GM23338 (cell line): ENCODE data around the gene GPC5.
"Not testable (repeated sequence)": the region's sequence is repeated elsewhere in the genome, so short reads cannot be mapped to it uniquely, and the experiment has no call there.

ENCODE experiments used
- CREB1 ChIP-seq: fragments of 250-450 bp; sonication (Bioruptor Pico); IDR thresholded peaks from 2 replicates; pipeline ENCODE4 v1.5.0; 2020; ENCODE audit warnings: low read depth, mild to moderate bottlenecking, moderate library complexity
- EZH2 ChIP-seq: fragments of 200-600 bp; sonication (generic); IDR thresholded peaks from one replicate; pipeline ENCODE4 v1.8.0; 2017; ENCODE audit warnings: antibody characterized with exemption, mild to moderate bottlenecking, low read depth; ENCODE audit not compliant: unreplicated experiment
- EZH2phosphoT487 ChIP-seq: fragments of 200-600 bp; sonication (generic); IDR thresholded peaks from one replicate; pipeline ENCODE4 v1.8.1; 2018; ENCODE audit warnings: antibody characterized with exemption; ENCODE audit not compliant: unreplicated experiment
- JUNB ChIP-seq: IDR thresholded peaks from one replicate; pipeline ENCODE4 v1.6.1; 2016; ENCODE audit warnings: antibody characterized with exemption; ENCODE audit not compliant: unreplicated experiment
- NANOG ChIP-seq: IDR thresholded peaks from 2 replicates; pipeline ENCODE4 v1.6.1; 2016; ENCODE audit warnings: antibody characterized with exemption, borderline replicate concordance
- POLR2AphosphoS5 ChIP-seq: IDR thresholded peaks from 2 replicates; pipeline ENCODE4 v1.6.1; 2016; ENCODE audit warnings: antibody characterized with exemption, low read depth
- STAT1 ChIP-seq: IDR thresholded peaks from one replicate; pipeline ENCODE4 v1.6.1; 2016; ENCODE audit warnings: antibody characterized with exemption; ENCODE audit not compliant: unreplicated experiment
- ZNF114 ChIP-seq: fragments of 250-450 bp; sonication (Bioruptor Pico); IDR thresholded peaks from 2 replicates; pipeline ENCODE4 v1.5.0; 2020; ENCODE audit warnings: mild to moderate bottlenecking, moderate library complexity
- ZNF331 ChIP-seq: fragments of 250-450 bp; sonication (Bioruptor Pico); IDR thresholded peaks from 2 replicates; pipeline ENCODE4 v1.5.0; 2020; ENCODE audit warnings: low read depth, mild to moderate bottlenecking, moderate library complexity
- TF ChIP-seq, protein P1 (sequence below), 2 experiments: fragments of 200-600 bp in 1 of 2; sonication (generic) in 1 of 2; conservative IDR thresholded peaks; 2 replicates each; pipeline versions ENCODE4 v1.5.1 to v1.6.1; 2016 to 2017; ENCODE audit warnings: antibody characterized with exemption in 2 of 2, low read depth in 2 of 2, mild to moderate bottlenecking in 2 of 2, moderate library complexity in 1 of 2
- TF ChIP-seq, protein P2 (sequence below): IDR thresholded peaks from one replicate; pipeline ENCODE4 v1.6.1; 2018; ENCODE audit warnings: antibody characterized with exemption; ENCODE audit not compliant: unreplicated experiment
- TF ChIP-seq, protein P3 (sequence below): fragments of 250-450 bp; sonication (Bioruptor Pico); IDR thresholded peaks from 2 replicates; pipeline ENCODE4 v1.5.0; 2020; ENCODE audit warnings: mild to moderate bottlenecking, moderate library complexity
- TF ChIP-seq, protein P4 (sequence below): IDR thresholded peaks from 2 replicates; pipeline ENCODE4 v1.6.1; 2016; ENCODE audit warnings: antibody characterized with exemption

DNA sequence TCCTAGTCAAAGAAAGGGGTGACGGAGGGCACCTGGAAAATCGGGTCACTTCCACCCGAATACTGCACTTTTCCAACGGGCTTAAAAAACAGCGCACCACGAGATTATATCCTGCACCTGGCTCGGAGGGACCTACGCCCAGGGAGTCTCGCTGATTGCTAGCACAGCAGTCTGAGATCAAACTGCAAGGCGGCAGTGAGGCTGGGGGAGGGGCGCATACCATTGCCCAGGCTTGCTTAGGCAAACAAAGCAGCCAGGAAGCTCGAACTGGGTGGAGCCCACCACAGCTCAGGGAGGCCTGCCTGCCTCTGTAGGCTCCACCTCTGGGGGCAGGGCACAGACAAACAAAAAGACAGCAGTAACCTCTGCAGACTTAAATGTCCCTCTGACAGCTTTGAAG, 1354.3 kb downstream of the GPC5 start:
- TF ChIP-seq, protein P1, sequence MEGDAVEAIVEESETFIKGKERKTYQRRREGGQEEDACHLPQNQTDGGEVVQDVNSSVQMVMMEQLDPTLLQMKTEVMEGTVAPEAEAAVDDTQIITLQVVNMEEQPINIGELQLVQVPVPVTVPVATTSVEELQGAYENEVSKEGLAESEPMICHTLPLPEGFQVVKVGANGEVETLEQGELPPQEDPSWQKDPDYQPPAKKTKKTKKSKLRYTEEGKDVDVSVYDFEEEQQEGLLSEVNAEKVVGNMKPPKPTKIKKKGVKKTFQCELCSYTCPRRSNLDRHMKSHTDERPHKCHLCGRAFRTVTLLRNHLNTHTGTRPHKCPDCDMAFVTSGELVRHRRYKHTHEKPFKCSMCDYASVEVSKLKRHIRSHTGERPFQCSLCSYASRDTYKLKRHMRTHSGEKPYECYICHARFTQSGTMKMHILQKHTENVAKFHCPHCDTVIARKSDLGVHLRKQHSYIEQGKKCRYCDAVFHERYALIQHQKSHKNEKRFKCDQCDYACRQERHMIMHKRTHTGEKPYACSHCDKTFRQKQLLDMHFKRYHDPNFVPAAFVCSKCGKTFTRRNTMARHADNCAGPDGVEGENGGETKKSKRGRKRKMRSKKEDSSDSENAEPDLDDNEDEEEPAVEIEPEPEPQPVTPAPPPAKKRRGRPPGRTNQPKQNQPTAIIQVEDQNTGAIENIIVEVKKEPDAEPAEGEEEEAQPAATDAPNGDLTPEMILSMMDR (conservative IDR thresholded peaks at IDR 0.05; ENCODE audit: low read depth in 2 of 2), result not testable (repeated sequence)
- TF ChIP-seq EZH2; EZH2phosphoT487; CREB1 (CRISPR knock-in tag); ZNF114 (CRISPR knock-in tag); POLR2AphosphoS5; JUNB; ZNF331 (CRISPR knock-in tag); NANOG; STAT1: not testable (repeated sequence)
- TF ChIP-seq, protein P2, sequence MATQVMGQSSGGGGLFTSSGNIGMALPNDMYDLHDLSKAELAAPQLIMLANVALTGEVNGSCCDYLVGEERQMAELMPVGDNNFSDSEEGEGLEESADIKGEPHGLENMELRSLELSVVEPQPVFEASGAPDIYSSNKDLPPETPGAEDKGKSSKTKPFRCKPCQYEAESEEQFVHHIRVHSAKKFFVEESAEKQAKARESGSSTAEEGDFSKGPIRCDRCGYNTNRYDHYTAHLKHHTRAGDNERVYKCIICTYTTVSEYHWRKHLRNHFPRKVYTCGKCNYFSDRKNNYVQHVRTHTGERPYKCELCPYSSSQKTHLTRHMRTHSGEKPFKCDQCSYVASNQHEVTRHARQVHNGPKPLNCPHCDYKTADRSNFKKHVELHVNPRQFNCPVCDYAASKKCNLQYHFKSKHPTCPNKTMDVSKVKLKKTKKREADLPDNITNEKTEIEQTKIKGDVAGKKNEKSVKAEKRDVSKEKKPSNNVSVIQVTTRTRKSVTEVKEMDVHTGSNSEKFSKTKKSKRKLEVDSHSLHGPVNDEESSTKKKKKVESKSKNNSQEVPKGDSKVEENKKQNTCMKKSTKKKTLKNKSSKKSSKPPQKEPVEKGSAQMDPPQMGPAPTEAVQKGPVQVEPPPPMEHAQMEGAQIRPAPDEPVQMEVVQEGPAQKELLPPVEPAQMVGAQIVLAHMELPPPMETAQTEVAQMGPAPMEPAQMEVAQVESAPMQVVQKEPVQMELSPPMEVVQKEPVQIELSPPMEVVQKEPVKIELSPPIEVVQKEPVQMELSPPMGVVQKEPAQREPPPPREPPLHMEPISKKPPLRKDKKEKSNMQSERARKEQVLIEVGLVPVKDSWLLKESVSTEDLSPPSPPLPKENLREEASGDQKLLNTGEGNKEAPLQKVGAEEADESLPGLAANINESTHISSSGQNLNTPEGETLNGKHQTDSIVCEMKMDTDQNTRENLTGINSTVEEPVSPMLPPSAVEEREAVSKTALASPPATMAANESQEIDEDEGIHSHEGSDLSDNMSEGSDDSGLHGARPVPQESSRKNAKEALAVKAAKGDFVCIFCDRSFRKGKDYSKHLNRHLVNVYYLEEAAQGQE, result not testable (repeated sequence)
- TF ChIP-seq, protein P3, sequence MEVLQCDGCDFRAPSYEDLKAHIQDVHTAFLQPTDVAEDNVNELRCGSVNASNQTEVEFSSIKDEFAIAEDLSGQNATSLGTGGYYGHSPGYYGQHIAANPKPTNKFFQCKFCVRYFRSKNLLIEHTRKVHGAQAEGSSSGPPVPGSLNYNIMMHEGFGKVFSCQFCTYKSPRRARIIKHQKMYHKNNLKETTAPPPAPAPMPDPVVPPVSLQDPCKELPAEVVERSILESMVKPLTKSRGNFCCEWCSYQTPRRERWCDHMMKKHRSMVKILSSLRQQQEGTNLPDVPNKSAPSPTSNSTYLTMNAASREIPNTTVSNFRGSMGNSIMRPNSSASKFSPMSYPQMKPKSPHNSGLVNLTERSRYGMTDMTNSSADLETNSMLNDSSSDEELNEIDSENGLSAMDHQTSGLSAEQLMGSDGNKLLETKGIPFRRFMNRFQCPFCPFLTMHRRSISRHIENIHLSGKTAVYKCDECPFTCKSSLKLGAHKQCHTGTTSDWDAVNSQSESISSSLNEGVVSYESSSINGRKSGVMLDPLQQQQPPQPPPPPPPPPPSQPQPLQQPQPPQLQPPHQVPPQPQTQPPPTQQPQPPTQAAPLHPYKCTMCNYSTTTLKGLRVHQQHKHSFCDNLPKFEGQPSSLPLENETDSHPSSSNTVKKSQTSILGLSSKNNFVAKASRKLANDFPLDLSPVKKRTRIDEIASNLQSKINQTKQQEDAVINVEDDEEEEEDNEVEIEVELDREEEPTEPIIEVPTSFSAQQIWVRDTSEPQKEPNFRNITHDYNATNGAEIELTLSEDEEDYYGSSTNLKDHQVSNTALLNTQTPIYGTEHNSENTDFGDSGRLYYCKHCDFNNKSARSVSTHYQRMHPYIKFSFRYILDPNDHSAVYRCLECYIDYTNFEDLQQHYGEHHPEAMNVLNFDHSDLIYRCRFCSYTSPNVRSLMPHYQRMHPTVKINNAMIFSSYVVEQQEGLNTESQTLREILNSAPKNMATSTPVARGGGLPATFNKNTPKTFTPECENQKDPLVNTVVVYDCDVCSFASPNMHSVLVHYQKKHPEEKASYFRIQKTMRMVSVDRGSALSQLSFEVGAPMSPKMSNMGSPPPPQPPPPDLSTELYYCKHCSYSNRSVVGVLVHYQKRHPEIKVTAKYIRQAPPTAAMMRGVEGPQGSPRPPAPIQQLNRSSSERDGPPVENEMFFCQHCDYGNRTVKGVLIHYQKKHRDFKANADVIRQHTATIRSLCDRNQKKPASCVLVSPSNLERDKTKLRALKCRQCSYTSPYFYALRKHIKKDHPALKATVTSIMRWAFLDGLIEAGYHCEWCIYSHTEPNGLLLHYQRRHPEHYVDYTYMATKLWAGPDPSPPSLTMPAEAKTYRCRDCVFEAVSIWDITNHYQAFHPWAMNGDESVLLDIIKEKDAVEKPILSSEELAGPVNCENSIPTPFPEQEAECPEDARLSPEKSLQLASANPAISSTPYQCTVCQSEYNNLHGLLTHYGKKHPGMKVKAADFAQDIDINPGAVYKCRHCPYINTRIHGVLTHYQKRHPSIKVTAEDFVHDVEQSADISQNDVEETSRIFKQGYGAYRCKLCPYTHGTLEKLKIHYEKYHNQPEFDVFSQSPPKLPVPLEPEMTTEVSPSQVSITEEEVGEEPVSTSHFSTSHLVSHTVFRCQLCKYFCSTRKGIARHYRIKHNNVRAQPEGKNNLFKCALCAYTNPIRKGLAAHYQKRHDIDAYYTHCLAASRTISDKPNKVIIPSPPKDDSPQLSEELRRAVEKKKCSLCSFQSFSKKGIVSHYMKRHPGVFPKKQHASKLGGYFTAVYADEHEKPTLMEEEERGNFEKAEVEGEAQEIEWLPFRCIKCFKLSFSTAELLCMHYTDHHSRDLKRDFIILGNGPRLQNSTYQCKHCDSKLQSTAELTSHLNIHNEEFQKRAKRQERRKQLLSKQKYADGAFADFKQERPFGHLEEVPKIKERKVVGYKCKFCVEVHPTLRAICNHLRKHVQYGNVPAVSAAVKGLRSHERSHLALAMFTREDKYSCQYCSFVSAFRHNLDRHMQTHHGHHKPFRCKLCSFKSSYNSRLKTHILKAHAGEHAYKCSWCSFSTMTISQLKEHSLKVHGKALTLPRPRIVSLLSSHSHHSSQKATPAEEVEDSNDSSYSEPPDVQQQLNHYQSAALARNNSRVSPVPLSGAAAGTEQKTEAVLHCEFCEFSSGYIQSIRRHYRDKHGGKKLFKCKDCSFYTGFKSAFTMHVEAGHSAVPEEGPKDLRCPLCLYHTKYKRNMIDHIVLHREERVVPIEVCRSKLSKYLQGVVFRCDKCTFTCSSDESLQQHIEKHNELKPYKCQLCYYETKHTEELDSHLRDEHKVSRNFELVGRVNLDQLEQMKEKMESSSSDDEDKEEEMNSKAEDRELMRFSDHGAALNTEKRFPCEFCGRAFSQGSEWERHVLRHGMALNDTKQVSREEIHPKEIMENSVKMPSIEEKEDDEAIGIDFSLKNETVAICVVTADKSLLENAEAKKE (CRISPR knock-in tag), result not testable (repeated sequence)
- TF ChIP-seq, protein P4, sequence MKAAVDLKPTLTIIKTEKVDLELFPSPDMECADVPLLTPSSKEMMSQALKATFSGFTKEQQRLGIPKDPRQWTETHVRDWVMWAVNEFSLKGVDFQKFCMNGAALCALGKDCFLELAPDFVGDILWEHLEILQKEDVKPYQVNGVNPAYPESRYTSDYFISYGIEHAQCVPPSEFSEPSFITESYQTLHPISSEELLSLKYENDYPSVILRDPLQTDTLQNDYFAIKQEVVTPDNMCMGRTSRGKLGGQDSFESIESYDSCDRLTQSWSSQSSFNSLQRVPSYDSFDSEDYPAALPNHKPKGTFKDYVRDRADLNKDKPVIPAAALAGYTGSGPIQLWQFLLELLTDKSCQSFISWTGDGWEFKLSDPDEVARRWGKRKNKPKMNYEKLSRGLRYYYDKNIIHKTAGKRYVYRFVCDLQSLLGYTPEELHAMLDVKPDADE, result not testable (repeated sequence)
